Ascending aorta (tissue), 2 donors: ENCODE measurements around the gene HRK. TPM values are rescaled to one million over a fixed set of nuclear protein-coding genes. Genes with fewer than 3 reads are reported as not detected.

Experiments used
- DNase-seq, 2 donors: peaks; one replicate each; pipeline ENCODE4 v3.0.0-alpha.2; 2019; ENCODE audit warnings: low spot score in 2 of 2
- H3K27ac ChIP-seq, 2 donors: fragments of 200-600 bp; sonication (generic); one replicate each; pipeline ENCODE4 v1.5.1; 2016 to 2017; ENCODE audit warnings: mild to moderate bottlenecking in 1 of 2
- H3K27me3 ChIP-seq: fragments of 200-600 bp; sonication (generic); one replicate; pipeline ENCODE4 v1.5.1; 2017
- H3K36me3 ChIP-seq, 2 donors: fragments of 200-600 bp; sonication (generic); one replicate each; pipeline ENCODE4 v1.5.1; 2016
- H3K4me1 ChIP-seq, 2 donors: fragments of 200-600 bp; sonication (generic); one replicate each; pipeline ENCODE4 v1.5.1; 2016 to 2017; ENCODE audit warnings: mild to moderate bottlenecking in 1 of 2
- H3K4me3 ChIP-seq, 2 donors: fragments of 200-600 bp; sonication (generic); one replicate each; pipeline ENCODE4 v1.5.1; 2016 to 2017; ENCODE audit warnings: mild to moderate bottlenecking in 1 of 2
- H3K9me3 ChIP-seq, 2 donors: fragments of 200-600 bp; sonication (generic); one replicate each; pipeline ENCODE4 v1.5.1; 2016
- intact Hi-C: fragments of 100-400 bp; cut with DNase I; formaldehyde crosslinking; loops from one replicate; pipeline ENCODE4 v1.15.1; 2023
- total RNA-seq: library from RNA; depleted of rRNA; stranded (reverse); fragments of >200 nt; gene quantifications from one replicate; pipeline ENCODE4 v1.1.0, GENCODE V29; 2016
- TF ChIP-seq, protein P1 (sequence below), 3 experiments: fragments of 200-600 bp in 2 of 3; fragments of 450-650 bp in 1 of 3; sonication (generic) in 2 of 3; IDR thresholded peaks; one replicate each; pipeline ENCODE4 v1.5.1; 2016 to 2019; ENCODE audit warnings: antibody characterized with exemption in 3 of 3, mild to moderate bottlenecking in 1 of 3, moderate library complexity in 1 of 3

Gene HRK
- total RNA-seq, 1 donor from 2014 or later: not detected

DNA sequence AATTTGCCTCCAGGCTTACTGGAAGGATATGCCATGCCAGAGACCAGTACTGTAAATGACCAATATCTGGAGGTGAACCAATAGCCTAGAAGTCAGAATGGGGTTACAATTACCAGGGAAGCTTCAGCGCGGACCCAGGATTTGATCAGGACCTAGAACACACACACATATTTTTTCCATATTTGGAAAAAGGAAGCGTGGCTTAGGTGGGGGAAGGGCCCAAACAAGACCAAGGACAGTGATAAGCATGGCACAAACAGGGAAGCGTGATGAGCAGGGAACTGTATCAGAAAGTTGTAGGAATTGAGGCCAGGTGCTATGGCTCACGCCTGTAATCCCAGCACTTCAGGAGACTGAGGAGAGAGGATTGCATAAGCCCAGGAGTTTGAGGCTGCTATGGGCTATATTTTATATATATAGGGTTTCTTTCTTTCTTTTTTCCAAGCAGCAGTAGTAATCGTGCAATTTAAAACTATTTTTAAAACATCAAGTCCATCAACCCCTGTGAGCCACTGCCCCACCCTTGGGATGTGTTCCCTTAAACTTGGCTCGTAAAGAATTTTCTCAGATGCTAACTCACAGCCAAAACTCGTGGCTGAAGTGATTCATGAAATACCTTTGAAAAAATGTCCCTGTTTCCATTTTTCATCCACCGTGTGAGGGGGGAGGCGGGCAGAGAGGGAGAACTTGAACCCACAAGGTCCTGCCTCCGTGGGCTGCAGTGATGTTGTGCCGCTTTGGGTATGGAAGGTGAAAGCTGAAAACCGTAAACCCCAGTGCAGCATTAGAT, 16.7 kb downstream of the HRK start:
- TF ChIP-seq, protein P1, sequence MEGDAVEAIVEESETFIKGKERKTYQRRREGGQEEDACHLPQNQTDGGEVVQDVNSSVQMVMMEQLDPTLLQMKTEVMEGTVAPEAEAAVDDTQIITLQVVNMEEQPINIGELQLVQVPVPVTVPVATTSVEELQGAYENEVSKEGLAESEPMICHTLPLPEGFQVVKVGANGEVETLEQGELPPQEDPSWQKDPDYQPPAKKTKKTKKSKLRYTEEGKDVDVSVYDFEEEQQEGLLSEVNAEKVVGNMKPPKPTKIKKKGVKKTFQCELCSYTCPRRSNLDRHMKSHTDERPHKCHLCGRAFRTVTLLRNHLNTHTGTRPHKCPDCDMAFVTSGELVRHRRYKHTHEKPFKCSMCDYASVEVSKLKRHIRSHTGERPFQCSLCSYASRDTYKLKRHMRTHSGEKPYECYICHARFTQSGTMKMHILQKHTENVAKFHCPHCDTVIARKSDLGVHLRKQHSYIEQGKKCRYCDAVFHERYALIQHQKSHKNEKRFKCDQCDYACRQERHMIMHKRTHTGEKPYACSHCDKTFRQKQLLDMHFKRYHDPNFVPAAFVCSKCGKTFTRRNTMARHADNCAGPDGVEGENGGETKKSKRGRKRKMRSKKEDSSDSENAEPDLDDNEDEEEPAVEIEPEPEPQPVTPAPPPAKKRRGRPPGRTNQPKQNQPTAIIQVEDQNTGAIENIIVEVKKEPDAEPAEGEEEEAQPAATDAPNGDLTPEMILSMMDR (IDR thresholded peaks at IDR 0.05): no peak
- peak; percentile 8 to 67 for DNase-seq
- Histone ChIP-seq H3K27me3 (no peaks in the 10 kb centered on the region), H3K27ac (peak overlapping the region in 1 of 2 donors; percentile 23), H3K9me3 (no peaks in the 10 kb centered on the region), H3K4me3 (no peak overlapping the region), H3K4me1 (peaks cover 0 to 24% of the 10 kb centered on the region in 2 donors), H3K36me3 (no peaks in the 10 kb centered on the region)
- intact Hi-C loops: loop anchor here (2.0 kb wide), 1 partner anchor 46 kb away; no protein-coding TSS in a partner anchor

DNA sequence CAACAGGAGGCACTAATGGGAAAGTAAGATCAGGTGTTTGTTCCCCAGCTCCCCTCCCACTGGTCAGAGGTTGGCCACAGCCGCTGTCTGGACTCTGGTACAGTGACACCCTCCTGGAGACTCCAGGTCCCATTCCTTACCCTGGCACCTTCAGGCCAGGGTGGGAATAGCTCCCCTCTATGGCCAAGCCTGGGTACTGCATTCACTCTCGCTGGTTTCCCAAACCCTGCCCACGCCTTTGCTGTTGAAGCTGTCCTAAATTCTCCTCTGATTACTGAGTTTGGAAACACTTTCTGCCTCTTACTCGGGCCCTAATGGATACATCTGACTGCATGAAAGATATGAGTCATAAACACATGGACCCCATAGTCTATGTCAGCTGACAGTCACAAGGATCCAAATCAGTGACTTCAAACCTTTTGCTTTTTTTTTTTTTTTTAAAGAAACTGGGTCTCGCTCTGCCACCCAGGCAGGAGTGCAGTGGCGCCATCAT, 17.9 kb downstream of the HRK start:
- H3K4me1 ChIP-seq: peaks cover 3 to 27% of the 10 kb centered on the region in 2 donors
- no peak for DNase-seq
- TF ChIP-seq, protein P1 (IDR thresholded peaks at IDR 0.05): peak in 2 of 3 experiments; percentile 8 to 27
- H3K27me3 ChIP-seq: no peaks in the 10 kb centered on the region
- intact Hi-C loops: no loop called here
- H3K4me3 ChIP-seq: no peak overlapping the region
- no peaks in the 10 kb centered on the region for H3K36me3 ChIP-seq
- H3K9me3 ChIP-seq: no peaks in the 10 kb centered on the region
- no peak overlapping the region for H3K27ac ChIP-seq

DNA sequence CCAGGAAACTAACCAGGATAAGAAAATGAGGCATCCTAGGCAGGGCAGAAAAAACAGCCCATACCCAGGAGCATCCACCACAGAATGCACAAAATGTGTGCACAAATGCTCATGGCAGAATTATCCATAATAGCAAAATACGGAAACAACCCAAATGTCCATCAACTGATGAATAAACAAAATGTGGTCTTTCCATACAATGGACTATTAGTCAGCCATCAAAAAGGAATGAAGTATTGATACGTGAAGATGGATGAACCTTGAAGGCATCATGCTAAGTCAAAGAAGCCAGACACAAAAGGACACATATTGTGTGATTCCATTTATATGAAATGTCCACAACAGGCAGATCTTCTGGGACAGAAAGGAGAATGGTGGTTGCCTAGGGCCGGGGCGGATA, 19.1 kb downstream of the HRK start:
- intact Hi-C loops: no loop called here
- H3K4me1 ChIP-seq: peaks cover 3 to 27% of the 10 kb centered on the region in 2 donors
- no peak for DNase-seq
- no peaks in the 10 kb centered on the region for H3K27me3 ChIP-seq
- no peak overlapping the region for H3K4me3 ChIP-seq
- H3K9me3 ChIP-seq: no peaks in the 10 kb centered on the region
- no peaks in the 10 kb centered on the region for H3K36me3 ChIP-seq
- TF ChIP-seq, protein P1 (IDR thresholded peaks at IDR 0.05): no peak
- H3K27ac ChIP-seq: no peak overlapping the region

DNA sequence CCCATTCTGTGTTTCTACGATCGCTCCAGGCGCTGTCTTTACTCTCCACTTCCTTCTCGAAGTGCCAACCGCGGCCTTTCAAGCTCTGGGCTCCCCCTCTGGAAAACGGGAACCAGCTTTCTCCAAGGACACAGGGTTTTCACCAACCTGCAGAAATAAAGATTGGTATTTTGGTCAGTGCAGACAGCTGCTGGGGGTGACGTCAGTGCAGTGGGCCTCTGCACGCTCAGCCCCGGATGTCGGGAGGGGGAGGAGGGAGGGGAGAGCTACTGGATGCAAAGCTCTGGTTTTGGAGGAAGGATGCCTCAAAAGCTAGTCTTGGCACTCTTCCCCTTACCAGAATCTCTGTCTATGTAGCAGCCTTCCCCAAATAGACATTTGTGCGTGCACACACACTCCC, 19.9 kb downstream of the HRK start:
- intact Hi-C loops: no loop called here
- Histone ChIP-seq H3K4me3 (peak overlapping the region in 1 of 2 donors; percentile 2), H3K36me3 (no peaks in the 10 kb centered on the region), H3K27ac (no peak overlapping the region), H3K9me3 (no peaks in the 10 kb centered on the region), H3K27me3 (no peaks in the 10 kb centered on the region), H3K4me1 (peaks cover 3 to 27% of the 10 kb centered on the region in 2 donors)
- TF ChIP-seq, protein P1 (IDR thresholded peaks at IDR 0.05): no peak
- peak; percentile 9 to 68 for DNase-seq

DNA sequence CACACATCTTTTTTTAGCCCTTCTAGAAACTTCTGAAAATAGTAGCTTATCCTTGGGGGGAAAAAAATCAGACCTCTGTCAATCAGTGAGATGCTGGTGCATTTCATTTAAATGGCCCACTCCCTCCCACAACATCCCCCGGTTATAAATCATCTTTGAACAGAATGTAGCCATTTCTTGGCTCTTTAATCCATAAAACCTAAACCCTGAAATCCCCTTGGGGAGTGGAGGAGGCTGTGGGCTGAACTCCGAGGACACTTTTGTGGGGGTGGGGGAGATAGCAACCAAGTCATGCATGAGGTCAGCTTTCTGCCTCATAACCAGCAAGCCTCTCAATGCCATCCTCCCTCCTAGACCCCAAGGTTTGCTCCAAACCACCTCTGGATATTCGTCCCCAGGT, 21.0 kb downstream of the HRK start:
- Histone ChIP-seq H3K9me3 (no peaks in the 10 kb centered on the region), H3K27ac (no peak overlapping the region), H3K36me3 (no peaks in the 10 kb centered on the region), H3K4me1 (peaks cover 3 to 27% of the 10 kb centered on the region in 2 donors), H3K27me3 (no peaks in the 10 kb centered on the region), H3K4me3 (peak overlapping the region; percentile 25 to 50)
- intact Hi-C loops: no loop called here
- DNase-seq: no peak
- TF ChIP-seq, protein P1 (IDR thresholded peaks at IDR 0.05): no peak
